Mesendoderm (in vitro differentiated cells): ENCODE measurements around the gene FER1L5.

Experiments
- DNase-seq: peaks from one replicate; pipeline ENCODE4 v3.0.0; 2013
- H2AK5ac ChIP-seq: 2 replicates; pipeline ENCODE4 v1.6.1; 2013; ENCODE audit warnings: low read length, inconsistent platforms
- H2BK120ac ChIP-seq: 2 replicates; pipeline ENCODE4 v1.6.1; 2013; ENCODE audit warnings: low read depth, mild to moderate bottlenecking, low read length, moderate library complexity, mixed read lengths
- H2BK15ac ChIP-seq: replicated peaks from 2 replicates; pipeline ENCODE4 v1.6.1; 2013; ENCODE audit warnings: low read depth, mild to moderate bottlenecking, moderate library complexity
- H2BK5ac ChIP-seq: 2 replicates; pipeline ENCODE4 v1.6.1; 2013; ENCODE audit warnings: low read length, inconsistent platforms
- H3K18ac ChIP-seq: 2 replicates; pipeline ENCODE4 v1.6.1; 2013; ENCODE audit warnings: mild to moderate bottlenecking, low read length, mixed read lengths
- H3K23ac ChIP-seq: one replicate; pipeline ENCODE4 v1.6.1; 2013; ENCODE audit warnings: low read length
- H3K27ac ChIP-seq: 2 replicates; pipeline ENCODE4 v1.5.1; 2013; ENCODE audit warnings: low read depth, mild to moderate bottlenecking, inconsistent platforms, low read length, moderate library complexity
- H3K27me3 ChIP-seq: 2 replicates; pipeline ENCODE4 v1.6.1; 2013; ENCODE audit warnings: low read length, control low read depth, mild to moderate bottlenecking, inconsistent platforms; ENCODE audit not compliant: insufficient read depth, poor library complexity
- H3K36me3 ChIP-seq: 2 replicates; pipeline ENCODE4 v1.6.1; 2013; ENCODE audit warnings: low read length, inconsistent platforms; ENCODE audit not compliant: control insufficient read depth, insufficient read depth
- H3K4ac ChIP-seq: one replicate; pipeline ENCODE4 v1.6.1; 2013; ENCODE audit warnings: low read depth, mild to moderate bottlenecking, low read length, moderate library complexity
- H3K4me1 ChIP-seq: 2 replicates; pipeline ENCODE4 v1.6.1; 2013; ENCODE audit warnings: low read depth, low read length, inconsistent platforms; ENCODE audit not compliant: control insufficient read depth
- H3K4me2 ChIP-seq: 2 replicates; pipeline ENCODE4 v1.6.1; 2013; ENCODE audit warnings: low read length
- H3K4me3 ChIP-seq: 2 replicates; pipeline ENCODE4 v1.5.1; 2013; ENCODE audit warnings: mild to moderate bottlenecking, low read length
- H3K56ac ChIP-seq: one replicate; pipeline ENCODE4 v1.6.1; 2013; ENCODE audit warnings: low read length
- H3K79me1 ChIP-seq: 2 replicates; pipeline ENCODE4 v1.6.1; 2013; ENCODE audit warnings: low read length, inconsistent platforms
- H3K79me2 ChIP-seq: 2 replicates; pipeline ENCODE4 v1.6.1; 2013; ENCODE audit warnings: mild to moderate bottlenecking, low read length; ENCODE audit not compliant: control insufficient read depth, insufficient read depth
- H3K9ac ChIP-seq: 2 replicates; pipeline ENCODE4 v1.6.1; 2013; ENCODE audit warnings: low read length, inconsistent platforms
- H4K5ac ChIP-seq: one replicate; pipeline ENCODE4 v1.6.1; 2013; ENCODE audit warnings: low read length
- H4K8ac ChIP-seq: one replicate; pipeline ENCODE4 v1.6.1; 2013; ENCODE audit warnings: low read depth, mild to moderate bottlenecking, control low read depth, low read length, moderate library complexity
- WGBS: extraction: QIAGEN DNeasy Blood & Tissue Kit; methylation state at CpG from one replicate; pipeline ENCODE4 v1.1.7; 2013; ENCODE audit warnings: low lambda C conversion rate, missing lambda C conversion rate; ENCODE audit not compliant: insufficient coverage; ENCODE audit errors: extremely low coverage; 5-methylcytosine and 5-hydroxymethylcytosine counted together

The FER1L5 gene

DNA sequence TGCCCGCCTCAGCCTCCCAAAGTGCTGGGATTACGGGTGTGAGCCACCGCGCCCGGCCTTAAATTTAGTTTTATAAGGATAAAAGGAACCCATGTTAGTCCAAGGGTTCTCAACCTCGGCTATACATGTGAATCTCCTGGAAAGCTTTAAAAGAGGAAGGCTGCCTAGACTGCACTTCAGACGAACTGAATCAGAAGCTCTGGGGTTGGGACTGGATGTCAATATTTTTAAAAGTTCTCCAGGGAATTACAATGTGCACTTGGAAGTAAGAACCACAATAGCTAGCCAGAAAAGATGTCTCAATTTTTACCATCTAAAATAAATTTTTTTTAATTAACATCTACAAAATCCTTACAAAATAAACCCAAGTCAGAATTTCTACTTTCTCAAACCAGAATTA, 87.2 kb downstream of the FER1L5 start:
- no peak overlapping the region for H3K9ac ChIP-seq
- no peaks in the 10 kb centered on the region for H3K79me1 ChIP-seq
- H3K23ac ChIP-seq: no peak overlapping the region
- H3K4me3 ChIP-seq: no peak overlapping the region
- no peak overlapping the region for H3K56ac ChIP-seq
- H4K5ac ChIP-seq: no peak overlapping the region
- no peak overlapping the region for H2BK120ac ChIP-seq
- H3K18ac ChIP-seq: no peak overlapping the region
- H3K4ac ChIP-seq: no peak overlapping the region
- H3K4me2 ChIP-seq: no peak overlapping the region
- no CpG with 5 or more reads among the region's 7 CpGs for WGBS
- H3K36me3 ChIP-seq: peaks cover 11% of the 10 kb centered on the region
- DNase-seq: no peak
- no peak overlapping the region for H2BK15ac ChIP-seq
- H2BK5ac ChIP-seq: no peak overlapping the region
- H2AK5ac ChIP-seq: no peak overlapping the region
- no peak overlapping the region for H3K27ac ChIP-seq
- H3K4me1 ChIP-seq: no peaks in the 10 kb centered on the region
- no peaks in the 10 kb centered on the region for H3K27me3 ChIP-seq
- H3K79me2 ChIP-seq: no peaks in the 10 kb centered on the region
- H4K8ac ChIP-seq: no peak overlapping the region

DNA sequence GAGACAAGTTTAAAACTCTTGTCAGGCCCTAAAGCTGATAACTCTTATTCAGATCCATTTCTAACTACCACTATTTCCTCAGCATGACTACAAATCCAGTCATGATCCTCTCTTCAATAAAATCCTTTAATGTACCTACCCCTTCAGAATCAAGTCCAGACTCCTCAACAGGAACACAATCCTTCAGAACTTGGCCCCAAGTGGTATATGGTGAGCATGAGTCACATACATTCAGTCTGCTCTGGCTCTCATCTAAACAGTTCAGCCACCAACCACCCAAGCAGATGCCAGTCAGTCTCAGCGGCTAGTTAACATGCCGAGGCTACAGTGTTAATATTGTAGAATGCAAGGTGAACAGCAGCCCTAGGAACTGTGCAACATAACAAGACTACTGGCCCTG, 87.6 kb downstream of the FER1L5 start:
- H3K79me1 ChIP-seq: no peaks in the 10 kb centered on the region
- no CpG with 5 or more reads among the region's 2 CpGs for WGBS
- no peaks in the 10 kb centered on the region for H3K27me3 ChIP-seq
- no peak for DNase-seq
- peaks cover 11% of the 10 kb centered on the region for H3K36me3 ChIP-seq
- H3K56ac ChIP-seq: no peak overlapping the region
- H3K79me2 ChIP-seq: no peaks in the 10 kb centered on the region
- no peak overlapping the region for H4K8ac ChIP-seq
- no peak overlapping the region for H4K5ac ChIP-seq
- H3K9ac ChIP-seq: no peak overlapping the region
- H2BK120ac ChIP-seq: no peak overlapping the region
- no peak overlapping the region for H2AK5ac ChIP-seq
- no peak overlapping the region for H3K27ac ChIP-seq
- H3K4ac ChIP-seq: no peak overlapping the region
- H2BK5ac ChIP-seq: no peak overlapping the region
- H3K23ac ChIP-seq: no peak overlapping the region
- no peak overlapping the region for H2BK15ac ChIP-seq
- H3K18ac ChIP-seq: no peak overlapping the region
- no peak overlapping the region for H3K4me3 ChIP-seq
- H3K4me1 ChIP-seq: no peaks in the 10 kb centered on the region
- H3K4me2 ChIP-seq: no peak overlapping the region

DNA sequence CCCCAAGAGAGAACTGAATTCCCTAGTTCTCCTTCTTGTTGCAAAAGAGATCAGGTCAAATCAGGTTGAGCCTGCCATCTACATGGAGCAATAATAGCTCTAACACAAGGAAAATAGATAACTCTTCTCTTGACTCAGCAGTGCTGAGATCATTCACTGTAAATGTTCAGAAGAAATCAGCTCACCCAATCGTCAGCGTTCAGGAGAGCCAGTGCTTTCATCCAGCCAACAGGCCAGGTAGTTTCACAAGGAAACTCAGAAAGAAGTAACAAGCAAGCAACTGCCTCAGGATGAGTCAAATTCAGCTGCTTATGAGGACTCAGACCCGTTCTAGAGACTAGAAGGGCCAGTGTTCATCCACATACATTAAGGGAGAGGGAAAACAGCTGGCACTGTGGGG, 91.4 kb downstream of the FER1L5 start:
- Histone ChIP-seq H3K79me2 (peaks cover 5% of the 10 kb centered on the region), H2AK5ac (no peak overlapping the region), H2BK15ac (no peak overlapping the region), H2BK5ac (no peak overlapping the region), H4K5ac (no peak overlapping the region), H2BK120ac (no peak overlapping the region), H3K27ac (no peak overlapping the region), H3K79me1 (peaks cover 6% of the 10 kb centered on the region), H3K4me2 (no peak overlapping the region), H3K9ac (no peak overlapping the region), H3K36me3 (peaks cover 9% of the 10 kb centered on the region), H3K4ac (no peak overlapping the region), H3K18ac (no peak overlapping the region), H3K4me1 (no peaks in the 10 kb centered on the region), H3K4me3 (no peak overlapping the region), H3K23ac (no peak overlapping the region), H4K8ac (no peak overlapping the region), H3K27me3 (no peaks in the 10 kb centered on the region), H3K56ac (no peak overlapping the region)
- no peak for DNase-seq
- WGBS: no CpG with 5 or more reads among the region's 3 CpGs

DNA sequence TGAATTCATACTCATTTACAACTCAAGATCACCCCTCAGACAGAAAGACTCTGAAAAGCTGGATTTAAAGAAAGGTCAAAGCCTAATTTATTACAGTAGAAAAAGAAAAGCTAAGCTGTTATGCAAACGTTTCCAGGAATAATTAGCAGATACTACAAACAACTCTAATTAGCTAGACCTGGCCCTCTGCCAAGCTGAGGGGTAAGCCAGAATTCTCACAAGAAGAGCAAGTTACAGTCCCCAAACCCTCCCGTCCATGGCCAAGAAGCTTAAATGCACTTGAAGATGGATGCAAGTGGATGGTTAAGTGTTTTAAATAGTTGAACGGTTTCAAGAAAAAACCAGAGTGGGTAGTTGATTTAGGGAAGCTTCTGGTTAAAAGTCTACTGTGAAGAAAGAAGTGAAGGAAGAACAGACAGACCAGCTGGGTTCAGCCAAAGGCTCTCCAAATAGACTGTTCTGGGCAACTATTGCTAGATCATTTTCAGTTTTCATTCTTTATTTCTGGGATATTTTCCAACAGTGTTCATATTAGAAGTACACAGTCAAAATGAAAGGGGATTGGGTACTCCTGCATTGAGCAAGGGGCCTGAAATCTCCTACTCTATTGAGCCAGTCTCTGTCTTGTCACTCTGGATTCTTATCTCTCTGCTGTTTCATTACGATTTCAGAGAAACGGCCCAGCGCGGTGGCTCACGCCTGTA, 92.5 kb downstream of the FER1L5 start:
- H3K36me3 ChIP-seq: peaks cover 9% of the 10 kb centered on the region

DNA sequence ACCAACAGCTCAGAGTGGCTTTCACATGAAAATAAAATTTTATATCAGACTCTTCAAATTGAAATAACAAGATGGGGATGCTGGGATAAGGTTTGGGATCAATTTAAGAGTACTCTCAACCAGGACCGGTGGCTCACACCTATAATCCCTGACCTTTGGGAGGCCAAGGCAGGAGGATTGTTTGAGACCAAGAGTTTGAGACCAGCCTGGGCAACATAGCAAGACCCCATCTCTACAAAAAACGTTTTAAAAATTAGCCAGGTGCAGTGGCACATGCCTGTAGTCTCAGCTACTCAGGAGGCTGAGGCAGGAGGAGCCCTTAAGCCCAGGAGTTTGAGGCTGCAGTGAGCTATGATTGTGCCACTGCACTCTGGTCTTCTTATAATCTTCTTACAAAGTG, 94.7 kb downstream of the FER1L5 start:
- Histone ChIP-seq H2BK15ac (no peak overlapping the region), H3K4me2 (no peak overlapping the region), H3K56ac (no peak overlapping the region), H2BK120ac (no peak overlapping the region), H3K4me3 (no peak overlapping the region), H3K18ac (no peak overlapping the region), H3K27ac (no peak overlapping the region), H3K27me3 (no peaks in the 10 kb centered on the region), H3K4me1 (no peaks in the 10 kb centered on the region), H3K79me2 (peaks cover 9% of the 10 kb centered on the region), H3K4ac (no peak overlapping the region), H2AK5ac (no peak overlapping the region), H3K9ac (no peak overlapping the region), H3K79me1 (peaks cover 9% of the 10 kb centered on the region), H4K8ac (no peak overlapping the region), H2BK5ac (no peak overlapping the region), H4K5ac (no peak overlapping the region), H3K23ac (no peak overlapping the region), H3K36me3 (peaks cover 3% of the 10 kb centered on the region)
- no CpG with 5 or more reads among the region's 2 CpGs for whole genome bisulfite sequencing
- DNase-seq: no peak

More for the DNA sequence above, 92.5 kb downstream of the FER1L5 start:
- Histone ChIP-seq H2BK5ac (no peak overlapping the region), H3K27me3 (no peaks in the 10 kb centered on the region), H3K27ac (no peak overlapping the region), H2AK5ac (no peak overlapping the region), H3K4ac (no peak overlapping the region), H4K5ac (no peak overlapping the region), H3K18ac (no peak overlapping the region), H3K4me1 (no peaks in the 10 kb centered on the region), H2BK120ac (no peak overlapping the region), H3K4me2 (no peak overlapping the region), H4K8ac (no peak overlapping the region), H2BK15ac (no peak overlapping the region), H3K23ac (no peak overlapping the region), H3K79me2 (peaks cover 9% of the 10 kb centered on the region), H3K9ac (no peak overlapping the region), H3K79me1 (peaks cover 9% of the 10 kb centered on the region), H3K56ac (no peak overlapping the region), H3K4me3 (no peak overlapping the region)
- no CpG with 5 or more reads among the region's 8 CpGs for WGBS
- no peak for DNase-seq

DNA sequence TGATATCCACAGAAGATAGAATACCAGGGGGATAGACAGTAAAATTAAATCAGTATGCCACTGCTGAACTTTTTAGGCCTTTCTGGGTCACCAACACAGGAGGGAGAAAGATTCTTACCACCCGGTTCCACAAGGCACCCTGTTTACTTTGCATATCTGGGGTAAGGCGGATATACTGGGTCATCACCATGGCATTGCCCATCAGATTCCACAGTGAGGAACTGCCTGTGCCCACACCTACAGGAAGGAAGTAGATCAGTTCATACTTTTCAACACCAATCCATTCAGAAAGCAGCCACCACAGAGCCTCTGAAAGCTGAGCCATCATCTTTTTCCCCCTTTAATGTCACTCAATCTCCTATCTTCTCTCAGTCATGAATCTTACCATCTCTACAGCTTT, 95.3 kb downstream of the FER1L5 start:
- no CpG with 5 or more reads among the region's 2 CpGs for WGBS
- no peak overlapping the region for H3K56ac ChIP-seq
- H2AK5ac ChIP-seq: no peak overlapping the region
- no peaks in the 10 kb centered on the region for H3K4me1 ChIP-seq
- H3K18ac ChIP-seq: no peak overlapping the region
- H3K79me2 ChIP-seq: peaks cover 9% of the 10 kb centered on the region
- H3K9ac ChIP-seq: no peak overlapping the region
- no peaks in the 10 kb centered on the region for H3K27me3 ChIP-seq
- no peak overlapping the region for H2BK120ac ChIP-seq
- H3K4ac ChIP-seq: no peak overlapping the region
- H3K36me3 ChIP-seq: peaks cover 3% of the 10 kb centered on the region
- H4K5ac ChIP-seq: no peak overlapping the region
- DNase-seq: no peak
- peaks cover 9% of the 10 kb centered on the region for H3K79me1 ChIP-seq
- no peak overlapping the region for H3K4me2 ChIP-seq
- H2BK15ac ChIP-seq: no peak overlapping the region
- H3K4me3 ChIP-seq: no peak overlapping the region
- H2BK5ac ChIP-seq: no peak overlapping the region
- H4K8ac ChIP-seq: no peak overlapping the region
- H3K23ac ChIP-seq: no peak overlapping the region
- H3K27ac ChIP-seq: no peak overlapping the region
